ENCODE results near the gene CDH15.
A peak's percentile ranks its signal among the peaks of the same experiment; 100 is the strongest.
"Not testable (repeated sequence)": the region's sequence is repeated elsewhere in the genome, so short reads cannot be mapped to it uniquely, and the experiment has no call there.

Gene CDH15

DNA sequence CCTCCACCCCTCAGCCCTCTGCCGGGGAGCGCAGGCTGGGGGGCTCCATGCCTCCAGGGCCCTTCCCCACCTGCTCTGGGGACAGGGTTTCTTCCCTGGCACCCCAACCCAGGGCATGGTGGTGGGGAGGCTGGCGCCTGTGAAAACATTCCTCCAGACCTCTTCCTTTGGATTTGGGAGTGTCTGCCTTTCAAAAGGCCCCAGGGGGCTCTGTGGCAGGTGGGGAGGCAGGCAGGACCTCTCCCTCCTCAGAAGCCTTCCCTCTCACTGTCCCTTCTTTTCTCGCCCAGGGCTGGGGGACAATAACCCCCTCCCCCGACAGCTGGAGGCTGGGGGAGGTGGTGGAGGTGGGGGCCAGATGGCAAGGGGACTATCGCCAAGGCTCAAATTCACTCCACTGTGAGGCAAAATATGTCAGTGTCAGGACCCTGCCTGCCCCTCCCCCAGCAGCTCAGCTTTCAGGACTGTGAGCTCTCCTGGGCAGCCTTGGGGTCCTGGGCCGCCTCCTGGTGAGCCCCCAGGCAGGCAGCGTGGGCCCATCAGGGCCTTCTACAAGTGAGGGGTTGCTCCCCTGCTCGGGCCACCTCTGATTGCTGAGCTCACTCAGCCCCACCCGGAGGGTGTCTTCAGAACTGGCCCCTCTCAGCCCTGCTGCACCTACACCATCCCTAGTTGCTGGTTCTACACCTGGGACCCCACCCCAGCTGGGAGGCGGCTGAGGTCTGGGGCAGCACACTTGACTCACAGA is 1.8 kb downstream of the CDH15 start:
- DNase-seq, result no peak

DNA sequence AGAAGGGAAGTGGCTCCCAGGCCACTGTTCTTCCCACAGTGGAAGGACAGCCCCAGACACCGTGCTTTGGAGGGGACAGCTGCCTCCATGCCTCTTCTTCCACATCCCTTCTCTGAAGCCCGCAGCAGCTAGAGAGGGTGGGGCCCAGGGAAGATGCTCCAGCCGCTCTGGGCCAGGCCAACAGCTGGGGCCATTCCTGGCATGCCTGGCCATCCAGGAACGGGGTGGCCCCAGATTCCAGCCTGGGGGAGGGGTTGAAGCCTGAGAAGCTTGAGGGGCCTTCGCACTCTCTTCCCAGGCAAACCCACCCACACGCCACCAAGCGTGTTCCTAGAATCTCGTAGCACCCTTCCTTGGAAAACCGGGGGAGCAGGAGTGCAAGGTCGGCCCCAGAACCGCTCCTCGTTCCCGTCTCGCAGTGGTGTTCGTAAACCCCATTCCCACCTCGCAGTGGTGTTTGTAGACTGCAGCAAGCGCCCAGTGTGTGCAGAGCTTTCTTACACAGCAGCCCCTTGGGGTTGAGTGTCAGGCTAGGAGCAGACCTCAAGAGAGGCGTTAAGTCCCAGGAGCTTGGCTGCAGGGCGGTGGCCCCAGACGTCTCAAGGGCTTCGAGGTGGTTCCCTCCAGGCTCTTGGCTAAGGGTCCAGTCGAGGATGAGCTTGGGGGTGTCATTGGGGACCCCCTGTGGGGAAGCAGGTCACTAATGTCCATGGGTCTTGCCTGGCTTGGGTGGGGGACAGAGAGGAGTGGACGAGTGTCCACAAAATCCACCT is 2.7 kb downstream of the CDH15 start:
- no peak for DNase-seq

DNA sequence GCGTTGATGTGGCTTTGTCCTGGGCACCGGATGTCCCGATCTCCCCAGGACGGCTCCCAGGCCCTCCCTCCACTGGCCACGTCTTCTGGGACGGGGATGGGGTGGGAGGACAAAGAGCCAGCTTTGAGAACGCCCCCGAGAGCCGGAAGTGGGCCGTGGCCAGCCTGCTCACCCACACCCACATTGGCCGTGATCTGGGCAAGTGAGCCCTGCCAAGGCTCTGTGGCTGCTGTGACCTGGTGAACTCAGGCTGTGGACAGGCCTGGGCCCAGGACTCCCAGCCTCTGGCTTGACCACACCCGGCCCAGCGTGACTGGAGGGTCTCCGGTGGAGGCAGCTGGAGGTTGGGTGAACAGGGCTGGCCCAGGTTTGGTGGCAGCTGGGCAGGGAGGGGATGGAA is 3.3 kb downstream of the CDH15 start:
- no peak for DNase-seq

DNA sequence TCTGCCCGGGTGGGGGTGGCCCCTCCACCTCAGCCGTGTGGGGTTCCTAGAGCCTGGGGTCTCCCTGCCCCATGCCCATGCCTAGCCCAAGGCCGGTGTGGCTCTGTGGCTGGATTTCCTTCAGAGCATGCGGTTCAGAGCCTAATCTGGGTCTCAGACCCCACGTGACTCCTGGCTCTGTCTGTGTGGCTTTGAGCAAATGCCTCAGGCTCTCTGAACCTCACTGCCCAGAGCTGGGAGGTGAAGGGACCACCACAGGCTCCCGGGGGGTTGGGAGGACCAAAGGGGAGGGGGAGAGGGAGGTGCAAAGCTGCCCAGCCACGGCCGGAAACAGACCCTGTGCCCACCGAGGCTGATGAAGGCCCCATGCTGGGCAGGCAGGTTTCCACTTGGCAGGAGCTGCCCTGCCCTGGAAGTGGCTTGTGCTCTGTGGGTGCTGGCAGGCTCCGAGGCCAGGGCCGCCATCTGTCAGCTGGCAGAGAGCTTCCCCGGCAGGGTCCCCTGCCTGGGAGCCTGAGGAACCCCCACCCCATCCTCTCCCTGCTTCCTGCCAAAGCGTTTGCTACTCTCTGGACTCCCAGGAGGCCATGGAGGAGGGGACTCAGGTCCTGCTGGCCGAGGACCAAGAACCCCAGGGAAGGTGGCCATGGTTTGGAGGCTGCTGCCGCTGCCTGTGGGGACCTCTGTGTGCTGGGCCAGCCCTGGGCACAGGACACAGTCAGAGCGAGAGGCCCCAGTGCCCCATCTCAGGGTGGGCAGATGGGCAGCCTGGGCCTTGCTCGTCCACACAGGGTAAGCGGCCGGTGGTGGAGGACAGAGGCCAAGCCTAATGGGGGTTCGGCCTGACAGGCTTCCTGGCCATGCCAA is 4.0 kb downstream of the CDH15 start:
- no peak for DNase-seq

DNA sequence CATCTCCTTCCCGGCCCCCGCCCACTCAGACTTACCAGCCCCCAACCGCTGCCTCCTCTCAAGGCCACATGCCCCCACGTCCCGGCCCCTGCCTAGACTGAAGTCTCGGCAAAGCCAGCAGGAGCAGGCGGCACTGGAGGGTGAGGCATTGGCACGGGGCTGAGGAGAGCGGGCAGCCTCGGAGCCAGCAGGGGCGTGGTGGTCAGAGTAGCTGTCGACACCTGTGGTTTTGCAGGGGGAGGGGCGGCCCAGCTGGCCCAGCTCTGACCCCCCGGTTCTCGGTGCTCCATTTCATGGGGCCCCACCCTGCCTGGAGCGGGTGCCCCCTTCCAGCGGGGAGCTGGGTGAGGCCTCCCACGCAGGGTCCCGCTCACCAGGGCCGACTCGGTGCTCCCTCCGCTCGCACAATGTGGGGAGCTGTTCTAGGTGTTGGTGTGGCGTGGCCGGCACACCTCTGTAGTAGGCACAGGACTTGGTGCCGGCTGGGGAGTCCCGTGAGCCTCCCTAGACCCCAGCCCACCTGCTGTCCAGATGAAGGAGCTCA is 4.7 kb downstream of the CDH15 start:
- no peak for DNase-seq

DNA sequence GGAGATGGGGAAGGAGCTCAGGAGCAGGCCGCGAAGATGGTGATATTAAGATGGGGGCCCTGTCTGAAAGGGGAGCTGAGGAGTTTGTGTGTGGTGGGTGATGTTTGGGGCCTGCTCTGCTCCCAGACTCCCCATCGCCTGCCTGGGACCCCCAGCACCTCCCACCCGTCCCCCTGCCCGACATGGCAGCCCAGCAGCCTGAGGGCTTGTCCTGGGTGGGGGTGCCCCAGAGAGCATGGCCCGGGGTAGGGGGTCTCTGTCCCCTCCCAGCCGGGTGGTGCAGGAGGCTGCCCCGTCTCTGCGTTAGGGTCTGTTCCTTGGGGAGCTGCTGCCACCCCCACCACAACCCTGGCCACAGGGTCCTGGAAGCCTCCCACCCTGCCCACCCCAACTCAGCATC is 5.2 kb downstream of the CDH15 start:
- DNase-seq, result no peak

DNA sequence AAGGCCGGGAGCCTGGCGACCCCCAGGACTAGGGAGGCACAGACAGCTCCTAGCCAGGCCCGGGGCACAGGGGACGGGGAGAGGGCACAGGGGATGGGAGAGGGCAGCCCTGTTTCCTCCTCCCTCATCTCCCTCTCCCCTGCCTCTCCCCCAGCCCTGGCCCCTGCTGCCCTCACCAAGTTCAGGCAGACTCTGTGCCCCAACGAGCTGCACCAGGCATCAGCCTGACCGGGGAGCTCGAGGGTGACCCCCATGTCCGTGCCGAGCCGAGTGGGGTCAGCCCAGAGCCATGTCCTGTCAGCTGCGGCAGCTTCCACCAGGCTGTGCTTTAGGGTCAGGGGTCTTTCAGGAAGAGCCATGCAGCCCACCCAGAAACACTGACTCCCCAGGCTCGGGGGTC is 6.0 kb downstream of the CDH15 start:
- no peak for DNase-seq

DNA sequence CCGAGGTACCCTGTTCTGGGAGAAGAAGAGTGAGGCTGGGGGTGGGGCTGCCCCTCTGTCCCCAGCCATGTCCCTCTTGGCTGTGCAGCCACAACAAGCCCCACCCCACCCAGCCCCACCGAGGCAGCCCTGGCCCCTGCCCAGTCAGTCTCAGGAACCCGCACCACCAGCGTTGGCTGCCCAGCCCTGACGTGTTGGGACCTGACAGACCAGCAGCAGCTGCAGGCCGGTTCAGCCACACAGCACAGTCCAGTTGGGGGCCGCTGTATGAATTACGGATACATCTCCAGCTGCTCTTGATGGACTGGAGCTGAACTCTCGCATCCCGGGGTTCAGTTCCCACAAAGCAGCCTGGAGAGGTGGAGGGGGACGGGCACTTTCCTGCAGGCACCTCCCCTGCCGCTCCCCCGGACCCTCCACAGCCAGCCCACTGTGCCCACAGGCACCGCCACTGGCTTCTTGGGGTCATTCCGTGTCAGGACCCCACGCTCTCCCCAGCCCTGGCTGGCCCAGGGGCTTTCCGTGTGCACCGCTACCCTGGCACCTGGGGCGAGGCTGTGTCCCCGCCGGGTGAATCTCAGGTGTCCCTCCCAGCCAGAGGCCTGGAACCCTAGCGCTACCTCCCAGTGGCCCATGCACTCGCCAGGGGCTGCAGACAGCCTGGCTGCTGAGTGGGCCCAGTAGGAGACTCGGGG is 7.1 kb downstream of the CDH15 start:
- no peak for DNase-seq

DNA sequence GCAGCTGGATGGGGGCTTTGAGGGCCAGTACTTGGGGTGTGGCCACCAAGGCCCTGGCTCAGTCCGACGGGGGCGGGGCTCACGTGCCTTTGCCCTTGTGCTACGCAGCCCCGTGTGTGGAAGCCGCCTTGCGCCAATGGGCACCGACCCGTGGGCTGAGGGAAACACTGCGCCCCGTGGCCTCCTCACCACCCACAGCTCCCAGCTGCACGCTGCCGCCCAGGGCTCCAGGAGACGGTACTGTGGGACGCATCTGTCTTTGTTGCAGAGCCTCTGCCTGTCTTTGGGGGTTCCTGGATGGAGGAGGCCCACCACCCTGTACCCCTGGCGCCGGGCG is 7.6 kb downstream of the CDH15 start:
- DNase-seq, result no peak

DNA sequence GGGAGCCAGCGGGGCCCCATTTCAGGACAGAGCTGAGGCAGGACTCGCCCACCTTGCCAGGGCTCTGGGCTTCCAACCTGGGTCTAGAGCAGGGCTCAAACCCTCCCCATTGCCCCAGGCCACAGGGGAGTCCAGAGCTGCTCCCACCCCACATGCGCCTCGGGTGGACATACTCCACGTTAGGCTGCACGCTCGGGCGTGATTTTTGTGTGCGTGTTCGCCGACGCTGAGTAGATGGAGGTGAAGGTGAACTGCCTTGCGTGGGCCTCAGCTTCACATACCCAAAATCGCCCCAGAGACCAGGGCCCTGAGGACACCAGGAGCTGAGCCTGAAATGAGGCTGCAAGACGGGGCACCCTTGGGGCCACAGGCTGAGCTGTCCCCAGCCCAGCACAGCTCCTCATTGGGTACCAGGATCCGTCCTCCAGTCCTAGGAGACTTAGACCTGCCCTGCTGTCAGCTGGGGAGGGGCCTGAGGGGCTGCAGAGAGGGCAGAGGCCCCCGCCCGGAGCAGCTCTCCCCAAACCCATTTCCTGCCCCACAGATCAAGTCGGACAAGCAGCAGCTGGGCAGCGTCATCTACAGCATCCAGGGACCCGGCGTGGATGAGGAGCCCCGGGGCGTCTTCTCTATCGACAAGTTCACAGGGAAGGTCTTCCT is 8.2 kb downstream of the CDH15 start:
- no peak for DNase-seq

DNA sequence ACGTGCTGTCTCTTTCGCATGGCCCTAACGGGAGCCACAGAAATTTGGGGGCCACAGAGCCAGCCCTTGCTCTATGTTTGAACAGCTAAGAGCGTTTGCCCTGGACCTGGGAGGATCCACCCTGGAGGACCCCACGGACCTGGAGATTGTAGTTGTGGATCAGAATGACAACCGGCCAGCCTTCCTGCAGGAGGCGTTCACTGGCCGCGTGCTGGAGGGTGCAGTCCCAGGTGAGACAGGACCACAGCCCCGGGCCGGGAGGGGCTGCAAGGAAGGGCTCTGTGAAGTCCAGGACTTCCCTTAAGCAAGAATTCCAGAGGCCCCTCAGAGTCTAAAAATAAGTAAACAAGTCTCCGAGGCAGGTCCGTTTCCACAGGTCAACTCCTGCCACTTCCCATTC is 11.9 kb downstream of the CDH15 start:
- no peak for DNase-seq

DNA sequence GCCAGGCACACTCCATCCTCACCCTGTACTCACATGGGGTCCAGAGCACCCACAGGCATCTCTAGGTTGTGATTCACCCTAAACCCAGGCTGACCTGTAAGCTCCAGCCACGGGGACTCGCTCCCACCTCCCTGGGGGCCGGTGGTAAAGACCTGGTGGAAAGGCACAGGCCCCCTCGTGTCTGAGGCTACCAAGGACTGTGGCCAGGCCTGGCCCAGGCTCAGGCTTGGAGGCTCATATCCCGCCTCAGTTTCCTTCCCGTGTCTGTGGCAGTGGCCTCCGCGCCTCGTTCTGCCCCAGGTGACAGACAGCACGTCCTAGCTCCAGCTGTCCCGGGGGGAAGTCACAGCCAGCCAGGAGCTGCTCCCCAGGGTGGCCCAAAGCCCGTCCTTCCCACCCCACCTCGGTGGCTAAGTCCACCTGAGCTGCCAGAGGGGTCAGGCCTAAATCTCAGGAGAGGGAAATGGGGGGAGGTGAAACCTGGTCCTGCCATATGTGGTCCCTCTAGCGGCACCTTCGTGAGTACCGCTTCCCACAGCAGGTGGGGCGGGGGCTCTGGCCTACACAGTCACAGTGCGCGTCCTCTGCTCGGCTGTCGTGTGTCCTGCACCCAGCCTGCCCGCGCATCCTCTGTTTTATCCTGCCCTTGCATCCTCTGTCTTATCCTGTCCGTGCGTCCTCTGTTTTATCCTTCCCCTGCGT is 12.6 kb downstream of the CDH15 start:
- no peak for DNase-seq

DNA sequence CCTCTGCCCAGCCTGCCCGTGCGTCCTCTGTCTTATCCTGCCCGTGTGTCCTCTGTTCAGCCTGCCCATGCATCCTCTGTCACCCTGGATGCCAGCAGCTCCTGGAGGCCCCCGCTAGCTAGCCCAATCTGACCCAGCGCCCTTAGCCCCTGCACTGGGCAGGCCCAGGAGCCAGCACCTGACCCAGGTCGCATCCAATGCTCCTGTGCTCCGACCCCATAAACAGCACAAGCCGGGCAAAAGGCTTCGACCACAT is 13.1 kb downstream of the CDH15 start:
- DNase-seq, result no peak

DNA sequence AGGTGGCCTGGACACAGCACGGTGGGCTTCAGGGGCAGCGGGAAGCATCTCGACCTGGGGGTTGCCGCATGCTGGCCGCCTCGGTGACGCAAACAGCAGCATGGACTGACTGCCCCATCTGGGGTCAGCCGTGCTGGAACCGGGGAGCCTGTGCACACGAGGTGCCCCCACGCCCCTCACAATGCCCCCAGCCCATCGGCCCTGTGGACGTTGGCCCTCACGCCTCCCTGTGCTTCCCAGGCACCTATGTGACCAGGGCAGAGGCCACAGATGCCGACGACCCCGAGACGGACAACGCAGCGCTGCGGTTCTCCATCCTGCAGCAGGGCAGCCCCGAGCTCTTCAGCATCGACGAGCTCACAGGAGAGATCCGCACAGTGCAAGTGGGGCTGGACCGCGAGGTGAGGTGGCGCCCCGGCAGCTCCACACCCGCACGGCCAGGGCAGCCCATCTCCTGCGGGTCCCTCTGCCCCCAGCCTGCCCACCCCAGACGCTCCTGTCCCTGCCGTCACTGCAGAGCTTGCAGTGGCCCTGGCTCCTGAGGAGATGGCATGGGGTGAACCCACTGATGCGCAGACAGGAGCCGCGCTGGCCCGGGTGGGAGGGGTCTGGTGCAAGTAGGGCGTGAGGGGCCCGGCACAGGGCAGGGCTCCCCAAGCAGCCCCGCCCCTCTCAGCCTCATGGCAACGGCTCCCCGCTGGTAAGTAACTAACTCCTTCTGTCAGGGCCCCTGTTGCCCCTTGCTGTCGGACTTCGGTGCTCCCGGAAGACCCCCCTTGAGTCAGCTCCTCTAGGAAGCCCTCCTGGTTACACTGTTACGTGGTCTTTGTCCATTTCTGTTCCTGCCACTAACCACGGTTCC is 13.6 kb downstream of the CDH15 start:
- no peak for DNase-seq

DNA sequence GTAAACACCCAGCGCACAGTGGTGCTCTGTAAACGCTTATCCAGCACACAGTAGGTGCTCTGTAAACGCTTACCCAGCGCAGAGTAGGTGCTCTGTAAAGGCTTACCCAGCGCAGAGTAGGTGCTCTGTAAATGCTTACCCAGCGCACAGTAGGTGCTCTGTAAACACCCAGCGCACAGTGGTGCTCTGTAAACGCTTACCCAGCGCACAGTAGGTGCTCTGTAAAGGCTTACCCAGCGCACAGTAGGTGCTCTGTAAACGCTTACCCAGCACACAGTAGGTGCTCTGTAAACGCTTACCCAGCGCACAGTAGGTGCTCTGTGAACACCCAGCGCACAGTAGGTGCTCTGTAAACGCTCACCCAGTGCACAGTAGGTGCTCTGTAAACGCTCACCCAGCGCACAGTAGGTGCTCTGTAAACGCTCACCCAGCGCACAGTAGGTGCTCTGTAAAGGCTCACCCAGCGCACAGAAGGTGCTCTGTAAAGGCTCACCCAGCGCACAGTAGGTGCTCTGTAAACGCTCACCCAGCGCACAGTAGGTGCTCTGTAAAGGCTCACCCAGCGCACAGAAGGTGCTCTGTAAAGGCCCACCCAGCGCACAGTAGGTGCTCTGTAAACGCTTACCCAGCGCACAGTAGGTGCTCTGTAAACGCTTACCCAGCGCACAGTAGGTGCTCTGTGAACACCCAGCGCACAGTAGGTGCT is 14.5 kb downstream of the CDH15 start:
- not testable (repeated sequence) for DNase-seq

DNA sequence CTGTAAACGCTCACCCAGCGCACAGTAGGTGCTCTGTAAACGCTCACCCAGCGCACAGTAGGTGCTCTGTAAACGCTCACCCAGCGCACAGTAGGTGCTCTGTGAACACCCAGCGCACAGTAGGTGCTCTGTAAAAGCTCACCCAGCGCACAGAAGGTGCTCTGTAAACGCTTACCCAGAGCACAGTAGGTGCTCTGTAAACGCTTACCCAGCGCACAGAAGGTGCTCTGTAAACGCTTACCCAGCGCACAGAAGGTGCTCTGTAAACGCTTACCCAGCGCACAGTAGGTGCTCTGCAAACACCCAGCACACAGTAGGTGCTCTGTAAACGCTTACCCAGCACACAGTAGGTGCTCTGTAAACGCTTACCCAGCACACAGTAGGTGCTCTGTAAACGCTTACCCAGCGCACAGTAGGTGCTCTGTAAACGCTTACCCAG is 15.1 kb downstream of the CDH15 start:
- DNase-seq, result peak; percentile 17

DNA sequence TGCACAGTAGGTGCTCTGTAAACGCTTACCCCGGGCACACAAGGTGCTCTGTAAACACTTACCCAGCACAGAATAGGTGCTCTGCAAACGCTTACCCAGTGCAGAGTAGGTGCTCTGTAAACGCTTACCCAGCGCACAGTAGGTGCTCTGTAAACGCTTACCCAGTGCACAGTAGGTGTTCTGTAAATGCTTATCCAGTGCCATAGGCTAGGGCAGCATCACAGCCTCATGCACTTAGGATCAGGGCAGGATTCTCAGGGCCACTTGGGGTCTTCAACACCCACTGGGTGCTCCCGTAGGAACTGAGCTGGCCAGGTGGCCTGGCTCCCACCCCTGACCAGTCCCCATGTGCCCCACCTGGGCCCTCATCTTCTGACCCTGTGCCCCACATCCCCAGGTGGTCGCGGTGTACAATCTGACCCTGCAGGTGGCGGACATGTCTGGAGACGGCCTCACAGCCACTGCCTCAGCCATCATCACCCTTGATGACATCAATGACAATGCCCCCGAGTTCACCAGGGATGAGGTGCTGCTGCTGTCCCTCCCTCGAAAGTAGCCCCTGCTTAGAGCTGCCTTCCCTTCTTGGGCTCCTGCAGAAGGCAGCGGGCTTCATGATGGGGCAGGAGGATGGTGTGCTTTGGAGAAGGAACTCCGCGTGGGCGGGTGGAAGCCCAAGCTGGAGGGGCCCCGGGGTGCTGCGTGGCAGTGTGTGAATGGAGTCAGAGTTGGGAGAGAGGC is 15.7 kb downstream of the CDH15 start:
- DNase-seq, result peak; percentile 80

DNA sequence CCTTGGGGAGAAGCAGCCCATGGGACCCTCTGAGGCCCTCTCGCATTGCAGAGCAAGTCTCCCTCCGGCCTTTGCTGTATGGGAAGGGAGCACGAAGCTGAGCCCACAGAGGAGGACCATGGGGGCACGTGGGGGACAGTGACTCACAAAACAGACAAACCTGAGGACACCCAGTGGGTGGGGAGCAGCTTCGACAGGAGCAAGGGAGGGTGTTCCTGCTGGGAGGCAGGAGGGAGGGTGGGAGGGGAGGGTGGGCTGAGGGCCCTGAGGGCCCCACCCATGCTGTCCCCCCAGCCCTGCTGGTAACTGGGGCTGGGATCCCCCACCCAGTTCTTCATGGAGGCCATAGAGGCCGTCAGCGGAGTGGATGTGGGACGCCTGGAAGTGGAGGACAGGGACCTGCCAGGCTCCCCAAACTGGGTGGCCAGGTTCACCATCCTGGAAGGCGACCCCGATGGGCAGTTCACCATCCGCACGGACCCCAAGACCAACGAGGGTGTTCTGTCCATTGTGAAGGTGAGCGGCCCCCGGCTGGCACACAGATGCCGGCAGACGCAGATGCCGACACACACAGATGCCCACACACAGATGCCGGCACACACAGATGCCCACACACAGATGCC is 16.3 kb downstream of the CDH15 start:
- DNase-seq, result no peak
